Large intestine (tissue), 3 donors: ENCODE results near the gene DNAH11. TPM values are rescaled to one million over a fixed set of nuclear protein-coding genes. Genes with fewer than 3 reads are reported as not detected.

ENCODE experiments used
- DNase-seq, 2 donors: peaks; one replicate each; pipeline versions ENCODE4 v3.0.0 to v3.0.0-alpha.2; 2013
- H3K27ac ChIP-seq: one replicate; pipeline ENCODE4 v1.5.1; 2013; ENCODE audit warnings: low read length
- H3K27me3 ChIP-seq: 2 replicates; pipeline ENCODE4 v1.6.1; 2013; ENCODE audit warnings: low read length; ENCODE audit not compliant: control insufficient read depth, insufficient read depth
- H3K36me3 ChIP-seq: 2 replicates; pipeline ENCODE4 v1.6.1; 2013; ENCODE audit warnings: low read length; ENCODE audit not compliant: control insufficient read depth, insufficient read depth
- H3K4me1 ChIP-seq: one replicate; pipeline ENCODE4 v1.6.1; 2013; ENCODE audit warnings: low read length; ENCODE audit not compliant: control insufficient read depth, insufficient read depth
- H3K4me3 ChIP-seq: one replicate; pipeline ENCODE4 v1.5.1; 2013; ENCODE audit warnings: low read length
- H3K9me3 ChIP-seq: one replicate; pipeline ENCODE4 v1.6.1; 2013; ENCODE audit warnings: mild to moderate bottlenecking, low read depth, low read length, moderate library complexity; ENCODE audit not compliant: control insufficient read depth
- WGBS: methylation state at CpG from one replicate; pipeline ENCODE4 v1.1.5; 2013; ENCODE audit warnings: low lambda C conversion rate; ENCODE audit not compliant: insufficient coverage; 5-methylcytosine and 5-hydroxymethylcytosine counted together
- polyA plus RNA-seq: library from polyadenylated mRNA; unstranded; fragments of 120-200 nt; gene quantifications from one replicate; pipeline ENCODE4 v1.2.1, GENCODE V29; 2013

Gene DNAH11
- polyA plus RNA-seq, 1 donor = 0.40 TPM

- no CpG with 5 or more reads among the region's 2 CpGs for WGBS
- Histone ChIP-seq H3K36me3 (no peaks in the 10 kb centered on the region), H3K27ac (no peak overlapping the region), H3K4me3 (no peak overlapping the region), H3K9me3 (no peaks in the 10 kb centered on the region), H3K27me3 (peaks cover 28% of the 10 kb centered on the region), H3K4me1 (peaks cover 4% of the 10 kb centered on the region)
- no peak for DNase-seq
These were observed 405.1 kb downstream of the DNAH11 start for GRCh38 chr7:21947946-21948345.

- no peaks in the 10 kb centered on the region for H3K9me3 ChIP-seq
- H3K36me3 ChIP-seq = no peaks in the 10 kb centered on the region
- 70% methylated on average over 2 of the region's 2 CpGs for WGBS
- no peak overlapping the region for H3K4me3 ChIP-seq
- peaks cover 28% of the 10 kb centered on the region for H3K27me3 ChIP-seq
- H3K4me1 ChIP-seq = peaks cover 4% of the 10 kb centered on the region
- no peak overlapping the region for H3K27ac ChIP-seq
- no peak for DNase-seq
These were observed 405.5 kb downstream of the DNAH11 start for GRCh38 chr7:21948364-21948763.

GRCh38 chr7:21948887-21949540 lies 406.2 kb downstream of the DNAH11 start:
- Histone ChIP-seq H3K36me3 (no peaks in the 10 kb centered on the region), H3K27me3 (peaks cover 28% of the 10 kb centered on the region), H3K4me3 (no peak overlapping the region), H3K4me1 (peaks cover 4% of the 10 kb centered on the region), H3K9me3 (no peaks in the 10 kb centered on the region), H3K27ac (no peak overlapping the region)
- 0% methylated on average over 1 of the region's 8 CpGs for WGBS
- DNase-seq = no peak

Other genes starting within 250 kb of the DNAH11 start
- gene SP4, start 115.0 kb upstream of the DNAH11 start, polyA plus RNA-seq = 5.0 TPM